Measurements from ENCODE around the gene SMIM35.

- TF ChIP-seq CTCF (conservative IDR thresholded peaks at IDR 0.05) (no peak), EZH2 (IDR thresholded peaks at IDR 0.05; ENCODE audit: low read depth) (no peak)
Observed at GRCh38 chr11:118086913-118087768, at the start of gene SMIM35.

Measured in PC-9 (cell line).